ENCODE measurements around the gene EFNA1. TPM values are rescaled to one million over a fixed set of nuclear protein-coding genes. Genes with fewer than 3 reads are reported as not detected.

The EFNA1 gene
- polyA plus RNA-seq, 2 of the 4 experiments (the other 2 are of a cell fraction) = 25.1 to 38.9 TPM

GRCh38 chr1:155166051-155166470, 38.4 kb downstream of the EFNA1 start:
- Histone ChIP-seq H3K27ac (no peak overlapping the region), H3K4me2 (no peak overlapping the region), H3K4me3 (no peak overlapping the region), H3K9me3 (no peaks in the 10 kb centered on the region), H3K4me1 (0 out of 3 replicates have a peak, but pooled peaks cover 4% of the 10 kb centered on the region)
- ChIA-PET POLR2A (interaction anchor here (0.6 kb wide), 1 partner anchor 362 kb away, joined by 3 read pairs; no protein-coding TSS in a partner anchor), CTCF (interaction anchor here (1.0 to 15.2 kb wide), 12 partner anchors 11 to 105 kb away, joined by 3 to 384 read pairs (median 62); partner anchors contain the start of genes EFNA1 and SLC50A1)
- WGBS (ENCODE audit: missing lambda C conversion rate) = 95% methylated on average over 7 of the region's 8 CpGs
- FAIRE-seq (no peak), ATAC-seq (no peak), DNase-seq (ENCODE audit: low read depth in 1 of 2, low spot score in 1 of 2) (no peak)
- TF ChIP-seq HMGXB4 (CRISPR knock-in tag; IDR thresholded peaks at IDR 0.05; ENCODE audit: borderline replicate concordance) (no peak), ESRRA (IDR thresholded peaks at IDR 0.05; ENCODE audit: borderline replicate concordance, low read length) (no peak), TFCP2L1 (CRISPR knock-in tag; IDR thresholded peaks at IDR 0.05) (no peak), FOXS1 (CRISPR knock-in tag; IDR thresholded peaks at IDR 0.05) (no peak), ZC3H11A (IDR thresholded peaks at IDR 0.05) (no peak), RARB (CRISPR knock-in tag; IDR thresholded peaks at IDR 0.05) (no peak), E2F6 (IDR thresholded peaks at IDR 0.05; ENCODE audit: borderline replicate concordance, low read depth) (no peak), JUN (IDR thresholded peaks at IDR 0.05) (no peak), MAFK (IDR thresholded peaks at IDR 0.05; ENCODE audit: partially characterized antibody) (no peak), SREBF2 (IDR thresholded peaks at IDR 0.05) (no peak), HDAC2 (IDR thresholded peaks at IDR 0.05) (no peak)

DNA sequence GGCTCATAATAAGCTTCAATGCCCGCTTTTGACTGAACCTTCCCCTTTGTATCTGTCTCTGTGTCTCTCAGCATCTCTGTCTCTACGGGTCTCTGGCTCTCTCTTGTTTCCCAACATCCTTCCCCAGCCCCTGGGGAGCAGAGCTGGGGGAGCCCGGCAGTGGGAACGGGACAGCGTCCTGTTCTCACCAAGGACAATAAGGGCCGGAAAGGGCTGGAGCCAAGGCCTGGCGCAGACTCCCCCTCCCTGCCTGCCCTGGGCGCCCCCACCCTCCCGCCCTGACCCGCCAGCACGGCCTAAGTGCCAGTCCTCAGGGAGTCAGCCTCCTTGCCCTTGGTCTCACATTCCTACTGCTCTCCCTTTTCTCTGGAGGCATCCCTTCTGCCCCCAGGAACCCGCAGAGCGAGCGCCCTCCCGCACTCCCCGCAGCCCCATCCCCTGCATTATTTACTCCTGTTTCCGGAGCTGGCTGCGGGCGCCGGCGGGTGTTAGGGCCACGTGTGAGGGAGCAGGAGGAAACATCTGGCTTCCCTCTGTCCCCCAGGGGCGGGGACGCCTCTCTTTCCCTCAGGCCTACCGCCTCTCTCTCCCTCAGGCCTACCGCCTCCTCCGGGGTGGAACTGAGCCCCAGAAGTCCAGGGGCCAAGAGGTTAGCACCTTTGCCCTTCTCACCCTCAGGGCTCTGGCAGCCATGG, 38.9 kb downstream of the EFNA1 start:
- H3K27ac ChIP-seq = no peak overlapping the region
- ChIA-PET CTCF (interaction anchor here (1.0 to 15.2 kb wide), 18 partner anchors 11 to 150 kb away, joined by 3 to 384 read pairs (median 22); partner anchors contain the start of genes EFNA1, EFNA3 and SLC50A1), POLR2A (interaction anchor here (1.5 kb wide), 2 partner anchors 75 to 82 kb away, joined by 5 to 6 read pairs; no protein-coding TSS in a partner anchor)
- DNase-seq (ENCODE audit: low read depth in 1 of 2, low spot score in 1 of 2) = no peak
- no peak overlapping the region for H3K4me3 ChIP-seq
- 85% methylated on average over 19 of the region's 27 CpGs for WGBS (ENCODE audit: missing lambda C conversion rate)
- H3K4me2 ChIP-seq = no peak overlapping the region; the same call in 2 of the 3 replicates
- TF ChIP-seq HOXA7 (CRISPR knock-in tag; IDR thresholded peaks at IDR 0.05) = no peak
- no peak for TF ChIP-seq NPAS2 (CRISPR knock-in tag; IDR thresholded peaks at IDR 0.05; ENCODE audit: borderline replicate concordance)
- no peak for TF ChIP-seq EHF (CRISPR knock-in tag; IDR thresholded peaks at IDR 0.05)
- no peak for TF ChIP-seq HOXB5 (CRISPR knock-in tag; IDR thresholded peaks at IDR 0.05)
- TF ChIP-seq, protein P1, sequence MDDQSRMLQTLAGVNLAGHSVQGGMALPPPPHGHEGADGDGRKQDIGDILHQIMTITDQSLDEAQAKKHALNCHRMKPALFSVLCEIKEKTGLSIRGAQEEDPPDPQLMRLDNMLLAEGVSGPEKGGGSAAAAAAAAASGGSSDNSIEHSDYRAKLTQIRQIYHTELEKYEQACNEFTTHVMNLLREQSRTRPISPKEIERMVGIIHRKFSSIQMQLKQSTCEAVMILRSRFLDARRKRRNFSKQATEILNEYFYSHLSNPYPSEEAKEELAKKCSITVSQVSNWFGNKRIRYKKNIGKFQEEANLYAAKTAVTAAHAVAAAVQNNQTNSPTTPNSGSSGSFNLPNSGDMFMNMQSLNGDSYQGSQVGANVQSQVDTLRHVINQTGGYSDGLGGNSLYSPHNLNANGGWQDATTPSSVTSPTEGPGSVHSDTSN (IDR thresholded peaks at IDR 0.05) = no peak
- no peak for FAIRE-seq
- peaks cover 4% of the 10 kb centered on the region; the same call in 1 of the 3 replicates for H3K4me1 ChIP-seq
- no peak; a peak in 1 of 6 replicates for ATAC-seq
- H3K9me3 ChIP-seq = no peaks in the 10 kb centered on the region

- POLR2A ChIA-PET = interaction anchor here (1.5 kb wide), 2 partner anchors 76 to 83 kb away, joined by 5 to 6 read pairs; no protein-coding TSS in a partner anchor
- Histone ChIP-seq H3K27ac (peak overlapping the region; percentile 62 to 81), H3K4me1 (peaks cover 12% of the 10 kb centered on the region), H3K9me3 (no peaks in the 10 kb centered on the region), H3K4me3 (peak overlapping the region; percentile 34), H3K4me2 (peak overlapping the region; percentile 89)
- ATAC-seq = peak; percentile 84 to 90
- peak; percentile 77 to 91 for DNase-seq (ENCODE audit: low read depth in 1 of 2, low spot score in 1 of 2)
- CTCF ChIA-PET = interaction anchor here (0.9 to 15.2 kb wide), 27 partner anchors 10 to 161 kb away, joined by 3 to 384 read pairs (median 8); partner anchors contain the start of genes EFNA1, EFNA3, EFNA4 and SLC50A1
- FAIRE-seq = peak; percentile 88
- WGBS (ENCODE audit: missing lambda C conversion rate) = 24% methylated on average over 25 of the region's 28 CpGs
- TF ChIP-seq, protein P2, sequence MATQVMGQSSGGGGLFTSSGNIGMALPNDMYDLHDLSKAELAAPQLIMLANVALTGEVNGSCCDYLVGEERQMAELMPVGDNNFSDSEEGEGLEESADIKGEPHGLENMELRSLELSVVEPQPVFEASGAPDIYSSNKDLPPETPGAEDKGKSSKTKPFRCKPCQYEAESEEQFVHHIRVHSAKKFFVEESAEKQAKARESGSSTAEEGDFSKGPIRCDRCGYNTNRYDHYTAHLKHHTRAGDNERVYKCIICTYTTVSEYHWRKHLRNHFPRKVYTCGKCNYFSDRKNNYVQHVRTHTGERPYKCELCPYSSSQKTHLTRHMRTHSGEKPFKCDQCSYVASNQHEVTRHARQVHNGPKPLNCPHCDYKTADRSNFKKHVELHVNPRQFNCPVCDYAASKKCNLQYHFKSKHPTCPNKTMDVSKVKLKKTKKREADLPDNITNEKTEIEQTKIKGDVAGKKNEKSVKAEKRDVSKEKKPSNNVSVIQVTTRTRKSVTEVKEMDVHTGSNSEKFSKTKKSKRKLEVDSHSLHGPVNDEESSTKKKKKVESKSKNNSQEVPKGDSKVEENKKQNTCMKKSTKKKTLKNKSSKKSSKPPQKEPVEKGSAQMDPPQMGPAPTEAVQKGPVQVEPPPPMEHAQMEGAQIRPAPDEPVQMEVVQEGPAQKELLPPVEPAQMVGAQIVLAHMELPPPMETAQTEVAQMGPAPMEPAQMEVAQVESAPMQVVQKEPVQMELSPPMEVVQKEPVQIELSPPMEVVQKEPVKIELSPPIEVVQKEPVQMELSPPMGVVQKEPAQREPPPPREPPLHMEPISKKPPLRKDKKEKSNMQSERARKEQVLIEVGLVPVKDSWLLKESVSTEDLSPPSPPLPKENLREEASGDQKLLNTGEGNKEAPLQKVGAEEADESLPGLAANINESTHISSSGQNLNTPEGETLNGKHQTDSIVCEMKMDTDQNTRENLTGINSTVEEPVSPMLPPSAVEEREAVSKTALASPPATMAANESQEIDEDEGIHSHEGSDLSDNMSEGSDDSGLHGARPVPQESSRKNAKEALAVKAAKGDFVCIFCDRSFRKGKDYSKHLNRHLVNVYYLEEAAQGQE (IDR thresholded peaks at IDR 0.05) = no peak
- TF ChIP-seq RAD21 (conservative IDR thresholded peaks at IDR 0.05 in 1 of 2, IDR thresholded peaks at IDR 0.05 in 1 of 2) (peak; percentile 93 to 98), RCOR1 (IDR thresholded peaks at IDR 0.05; ENCODE audit: low read depth, low read length) (no peak), CHD4 (IDR thresholded peaks at IDR 0.05; ENCODE audit: borderline replicate concordance) (peak; percentile 65; the same call in 1 of the 2 replicates), HOXB5 (CRISPR knock-in tag; IDR thresholded peaks at IDR 0.05) (no peak), EP300 (IDR thresholded peaks at IDR 0.05) (no peak), CHD2 (IDR thresholded peaks at IDR 0.05; ENCODE audit: low read length, partially characterized antibody) (no peak), CBX2 (IDR thresholded peaks at IDR 0.05; ENCODE audit: borderline replicate concordance, low read depth) (no peak), ESRRA (IDR thresholded peaks at IDR 0.05; ENCODE audit: borderline replicate concordance, low read length) (no peak)
Observed at GRCh38 chr1:155167166-155168104, 39.8 kb downstream of the EFNA1 start.

All from A549 (cell line).